K562 (cell line): Measurements from ENCODE around the gene NECTIN1. TPM values are rescaled to one million over a fixed set of nuclear protein-coding genes. Genes with fewer than 3 reads are reported as not detected.

Experiments
- RAD21 ChIP-seq, 2 experiments: fragments of 250-450 bp in 1 of 2; fragments of 450-650 bp in 1 of 2; sonication (Bioruptor Pico) in 1 of 2; formaldehyde crosslinking in 1 of 2; IDR thresholded peaks in 1 of 2; conservative IDR thresholded peaks in 1 of 2; 2 replicates each; pipeline versions ENCODE4 v1.4.0 to v1.8.0; 2020 to 2022; ENCODE audit warnings: mild to moderate bottlenecking in 2 of 2, moderate library complexity in 1 of 2
- RFX1 ChIP-seq: fragments of 450-650 bp; IDR thresholded peaks from 2 replicates; pipeline ENCODE4 v1.6.1; 2016; ENCODE audit warnings: mild to moderate bottlenecking, moderate library complexity
- TAF1 ChIP-seq: IDR thresholded peaks from 2 replicates; pipeline ENCODE4 v1.6.1; 2011; ENCODE audit warnings: mild to moderate bottlenecking, low read length, moderate library complexity; ENCODE audit not compliant: insufficient read depth, control insufficient read depth, severe bottlenecking; ENCODE audit errors: extremely low read depth
- TAL1 ChIP-seq: fragments of 450-650 bp; IDR thresholded peaks from 2 replicates; pipeline ENCODE4 v1.6.1; 2016; ENCODE audit warnings: mild to moderate bottlenecking
- TEAD4 ChIP-seq, 2 experiments: sonication (generic) in 1 of 2; formaldehyde crosslinking in 1 of 2; IDR thresholded peaks; 2 replicates each; pipeline versions ENCODE4 v1.6.1 to v1.8.0; 2012 to 2022; ENCODE audit warnings: borderline replicate concordance in 1 of 2, inconsistent platforms in 1 of 2, low read length in 1 of 2, mild to moderate bottlenecking in 1 of 2, missing genetic modification reagents in 1 of 2
- WHSC1 ChIP-seq: IDR thresholded peaks from one replicate; pipeline ENCODE4 v1.6.1; 2012; ENCODE audit warnings: low read length, control low read depth, inconsistent platforms
- ZNF830 ChIP-seq: fragments of 250-450 bp; sonication (Bioruptor Pico); IDR thresholded peaks from 2 replicates; pipeline ENCODE4 v1.5.0; 2021; ENCODE audit warnings: mild to moderate bottlenecking
- polyA plus RNA-seq, 8 experiments: library from polyadenylated mRNA; depleted of rRNA in 4 of 8; stranded (reverse) in 5 of 8; unstranded in 3 of 8; fragments of >200 nt; fragmentation: Nextera tagmentation in 2 of 8; fragmentation: Illumina TruSeq in 1 of 8; extraction: Ambion mirVana in 2 of 8; extraction: Trizol in 1 of 8; gene quantifications; 2 replicates each; pipeline versions ENCODE4 v1.2.1 to v1.2.3, GENCODE V29; 2011 to 2014; ENCODE audit warnings: inconsistent platforms in 1 of 8, missing spikeins in 1 of 8
- total RNA-seq, 7 experiments: library from RNA; depleted of rRNA in 6 of 7; stranded (reverse); fragments of >200 nt in 6 of 7; fragmentation: Illumina TruSeq in 2 of 7; extraction: Trizol in 2 of 7; gene quantifications; 2 replicates each; pipeline versions ENCODE4 v1.2.1 to v1.2.3, GENCODE V29; 2011 to 2021; ENCODE audit warnings: low replicate concordance in 1 of 7
- TF ChIP-seq, protein P1 (sequence below): fragments of 450-650 bp; IDR thresholded peaks from 2 replicates; pipeline ENCODE4 v1.6.1; 2017; ENCODE audit warnings: mild to moderate bottlenecking, moderate library complexity
- TF ChIP-seq, protein P2 (sequence below): sonication (generic); formaldehyde crosslinking; IDR thresholded peaks from 2 replicates; pipeline ENCODE4 v1.8.0; 2022; ENCODE audit warnings: mild to moderate bottlenecking, missing genetic modification reagents

Gene NECTIN1
- total and polyA plus RNA-seq, 9 of the 15 experiments (the other 6 are each of a cell fraction or from before 2014, with no cell fraction given) = 0.09 to 0.53 (median 0.23) TPM; not detected in 2

DNA sequence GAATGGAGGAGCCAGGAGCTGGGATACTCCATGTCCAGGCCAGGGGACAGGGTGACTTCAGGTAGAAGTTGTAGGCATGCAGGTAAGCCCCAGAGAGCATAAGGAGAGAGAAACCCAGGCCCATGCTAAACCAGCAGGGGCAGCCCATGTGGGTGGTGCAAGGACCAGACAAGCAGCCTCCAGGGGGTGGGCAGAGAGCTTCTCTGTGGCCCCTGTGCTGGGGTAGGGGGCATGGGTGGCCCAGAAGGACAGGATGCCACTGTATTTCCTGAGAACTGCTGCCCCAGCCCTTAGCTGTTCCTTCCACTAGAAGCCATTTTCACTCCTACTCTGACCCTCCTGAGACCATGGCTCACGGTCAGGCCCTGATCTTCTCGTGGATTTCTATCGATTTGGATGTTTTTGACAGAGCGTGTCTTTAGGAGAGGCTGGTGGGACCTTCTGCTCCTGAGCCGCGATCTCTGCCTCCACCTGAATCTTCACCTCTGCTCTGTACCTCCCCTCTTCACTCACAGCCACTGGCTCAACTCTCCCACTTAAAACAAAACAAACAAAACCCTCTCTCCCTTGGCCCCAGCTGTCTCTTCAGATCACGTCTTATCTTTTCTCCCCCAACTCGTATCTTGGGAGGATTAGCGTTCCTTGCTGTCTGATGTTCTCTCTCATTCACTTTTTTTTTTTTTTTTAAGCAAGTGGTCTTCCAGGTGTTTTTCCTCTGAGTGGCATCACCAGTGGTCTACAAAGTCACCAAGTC is 112.2 kb downstream of the NECTIN1 start (continued):
- TF ChIP-seq RFX1 = no peak
- TF ChIP-seq TAF1 = no peak
- TF ChIP-seq, protein P1, sequence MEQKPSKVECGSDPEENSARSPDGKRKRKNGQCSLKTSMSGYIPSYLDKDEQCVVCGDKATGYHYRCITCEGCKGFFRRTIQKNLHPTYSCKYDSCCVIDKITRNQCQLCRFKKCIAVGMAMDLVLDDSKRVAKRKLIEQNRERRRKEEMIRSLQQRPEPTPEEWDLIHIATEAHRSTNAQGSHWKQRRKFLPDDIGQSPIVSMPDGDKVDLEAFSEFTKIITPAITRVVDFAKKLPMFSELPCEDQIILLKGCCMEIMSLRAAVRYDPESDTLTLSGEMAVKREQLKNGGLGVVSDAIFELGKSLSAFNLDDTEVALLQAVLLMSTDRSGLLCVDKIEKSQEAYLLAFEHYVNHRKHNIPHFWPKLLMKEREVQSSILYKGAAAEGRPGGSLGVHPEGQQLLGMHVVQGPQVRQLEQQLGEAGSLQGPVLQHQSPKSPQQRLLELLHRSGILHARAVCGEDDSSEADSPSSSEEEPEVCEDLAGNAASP = no peak
- no peak for TF ChIP-seq ZNF830
- TF ChIP-seq TAL1 = peak; percentile 41; the same call in 1 of the 2 replicates
- TF ChIP-seq, protein P2, sequence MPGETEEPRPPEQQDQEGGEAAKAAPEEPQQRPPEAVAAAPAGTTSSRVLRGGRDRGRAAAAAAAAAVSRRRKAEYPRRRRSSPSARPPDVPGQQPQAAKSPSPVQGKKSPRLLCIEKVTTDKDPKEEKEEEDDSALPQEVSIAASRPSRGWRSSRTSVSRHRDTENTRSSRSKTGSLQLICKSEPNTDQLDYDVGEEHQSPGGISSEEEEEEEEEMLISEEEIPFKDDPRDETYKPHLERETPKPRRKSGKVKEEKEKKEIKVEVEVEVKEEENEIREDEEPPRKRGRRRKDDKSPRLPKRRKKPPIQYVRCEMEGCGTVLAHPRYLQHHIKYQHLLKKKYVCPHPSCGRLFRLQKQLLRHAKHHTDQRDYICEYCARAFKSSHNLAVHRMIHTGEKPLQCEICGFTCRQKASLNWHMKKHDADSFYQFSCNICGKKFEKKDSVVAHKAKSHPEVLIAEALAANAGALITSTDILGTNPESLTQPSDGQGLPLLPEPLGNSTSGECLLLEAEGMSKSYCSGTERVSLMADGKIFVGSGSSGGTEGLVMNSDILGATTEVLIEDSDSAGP (CRISPR knock-in tag) = no peak
- 0 out of 2 replicates have a peak, but pooled peaks have one; percentile 15 for TF ChIP-seq TEAD4 (IDR thresholded peaks at IDR 0.05; ENCODE audit: low read length)
- no peak for TF ChIP-seq TEAD4 (CRISPR knock-in tag; IDR thresholded peaks at IDR 0.05; ENCODE audit: borderline replicate concordance)
- no peak for TF ChIP-seq RAD21 (CRISPR knock-in tag; conservative IDR thresholded peaks at IDR 0.05 in 1 of 2, IDR thresholded peaks at IDR 0.05 in 1 of 2)
- no peak for TF ChIP-seq WHSC1
